ENCODE results near the gene KIF3C. TPM values are rescaled to one million over a fixed set of nuclear protein-coding genes. Genes with fewer than 3 reads are reported as not detected.
"Not testable (repeated sequence)": the region's sequence is repeated elsewhere in the genome, so short reads cannot be mapped to it uniquely, and the experiment has no call there.

The KIF3C gene
- polyA plus RNA-seq, 1 donor from 2014 or later: 53.6 TPM

DNA sequence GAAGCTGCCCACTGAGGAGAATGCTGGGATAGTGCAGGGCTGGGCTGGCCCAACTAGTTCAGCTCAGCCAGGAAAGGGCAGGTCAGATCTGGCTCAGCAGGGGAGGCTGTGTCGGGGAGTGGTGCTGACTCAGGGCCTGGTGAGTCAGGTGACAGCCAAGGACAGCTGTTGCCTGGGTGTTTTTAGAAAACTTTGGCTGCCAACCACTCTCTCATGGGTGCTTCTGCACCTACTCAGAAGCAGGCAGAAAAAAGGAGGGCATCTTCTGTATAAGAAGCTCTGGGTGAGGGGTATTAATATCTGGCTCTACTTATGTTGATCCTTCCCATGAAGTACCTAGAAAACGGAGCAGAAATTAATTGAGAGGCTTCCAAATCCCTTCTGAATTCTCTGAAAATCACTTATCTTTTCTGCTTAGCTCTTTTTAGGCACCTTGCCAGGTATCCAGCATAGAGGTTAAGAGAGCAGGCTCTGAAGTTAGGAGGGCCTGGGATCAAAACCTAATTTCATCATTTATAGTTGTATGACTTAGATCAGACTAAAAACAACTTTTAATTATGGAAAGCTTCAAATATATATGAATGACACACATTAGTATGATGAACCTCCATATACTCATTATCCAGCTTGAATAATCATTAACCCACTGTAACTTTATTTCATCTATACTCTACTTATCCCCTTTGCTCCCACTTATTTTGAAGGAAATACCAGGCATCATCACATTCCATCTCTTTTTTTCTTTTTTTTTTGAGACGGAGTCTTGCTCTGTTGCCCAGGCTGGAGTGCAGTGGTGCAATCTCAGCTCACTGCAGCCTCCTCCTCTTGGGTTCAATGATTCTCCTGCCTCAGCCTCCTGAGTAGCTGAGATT is 36.1 kb upstream of the KIF3C start:
- H3K4me2 ChIP-seq (ENCODE audit: low read length): no peak overlapping the region
- no peaks in the 10 kb centered on the region for H3K36me3 ChIP-seq (ENCODE audit: insufficient read depth, low read length)
- no peaks in the 10 kb centered on the region for H4K20me1 ChIP-seq (ENCODE audit: insufficient read depth)
- TF ChIP-seq TAF1 (IDR thresholded peaks at IDR 0.05; ENCODE audit: low read depth) (no peak), EZH2 (IDR thresholded peaks at IDR 0.05; ENCODE audit: borderline replicate concordance, insufficient read depth, low read length, poor library complexity, severe bottlenecking) (no peak), RAD21 (conservative IDR thresholded peaks at IDR 0.05) (no peak)
- TF ChIP-seq, protein P1, sequence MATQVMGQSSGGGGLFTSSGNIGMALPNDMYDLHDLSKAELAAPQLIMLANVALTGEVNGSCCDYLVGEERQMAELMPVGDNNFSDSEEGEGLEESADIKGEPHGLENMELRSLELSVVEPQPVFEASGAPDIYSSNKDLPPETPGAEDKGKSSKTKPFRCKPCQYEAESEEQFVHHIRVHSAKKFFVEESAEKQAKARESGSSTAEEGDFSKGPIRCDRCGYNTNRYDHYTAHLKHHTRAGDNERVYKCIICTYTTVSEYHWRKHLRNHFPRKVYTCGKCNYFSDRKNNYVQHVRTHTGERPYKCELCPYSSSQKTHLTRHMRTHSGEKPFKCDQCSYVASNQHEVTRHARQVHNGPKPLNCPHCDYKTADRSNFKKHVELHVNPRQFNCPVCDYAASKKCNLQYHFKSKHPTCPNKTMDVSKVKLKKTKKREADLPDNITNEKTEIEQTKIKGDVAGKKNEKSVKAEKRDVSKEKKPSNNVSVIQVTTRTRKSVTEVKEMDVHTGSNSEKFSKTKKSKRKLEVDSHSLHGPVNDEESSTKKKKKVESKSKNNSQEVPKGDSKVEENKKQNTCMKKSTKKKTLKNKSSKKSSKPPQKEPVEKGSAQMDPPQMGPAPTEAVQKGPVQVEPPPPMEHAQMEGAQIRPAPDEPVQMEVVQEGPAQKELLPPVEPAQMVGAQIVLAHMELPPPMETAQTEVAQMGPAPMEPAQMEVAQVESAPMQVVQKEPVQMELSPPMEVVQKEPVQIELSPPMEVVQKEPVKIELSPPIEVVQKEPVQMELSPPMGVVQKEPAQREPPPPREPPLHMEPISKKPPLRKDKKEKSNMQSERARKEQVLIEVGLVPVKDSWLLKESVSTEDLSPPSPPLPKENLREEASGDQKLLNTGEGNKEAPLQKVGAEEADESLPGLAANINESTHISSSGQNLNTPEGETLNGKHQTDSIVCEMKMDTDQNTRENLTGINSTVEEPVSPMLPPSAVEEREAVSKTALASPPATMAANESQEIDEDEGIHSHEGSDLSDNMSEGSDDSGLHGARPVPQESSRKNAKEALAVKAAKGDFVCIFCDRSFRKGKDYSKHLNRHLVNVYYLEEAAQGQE (IDR thresholded peaks at IDR 0.05; ENCODE audit: borderline replicate concordance): no peak
- H3K4me3 ChIP-seq (ENCODE audit: low read length): no peak overlapping the region
- no peaks in the 10 kb centered on the region for H3K27me3 ChIP-seq (ENCODE audit: insufficient read depth, low read depth, low read length)
- H3K9me3 ChIP-seq (ENCODE audit: low read length): no peaks in the 10 kb centered on the region
- no peak overlapping the region for H3K27ac ChIP-seq (ENCODE audit: low read length)
- no peak overlapping the region for H3K9ac ChIP-seq (ENCODE audit: low read length)
- H2AFZ ChIP-seq (ENCODE audit: low read depth, low read length): no peak overlapping the region
- no peaks in the 10 kb centered on the region for H3K79me2 ChIP-seq (replicated peaks; ENCODE audit: insufficient read depth, low read length)
- no peaks in the 10 kb centered on the region for H3K9me2 ChIP-seq (ENCODE audit: insufficient read depth, low read length)
- H3F3A ChIP-seq (ENCODE audit: insufficient read depth, low read length, poor library complexity, severe bottlenecking): no peaks in the 10 kb centered on the region

DNA sequence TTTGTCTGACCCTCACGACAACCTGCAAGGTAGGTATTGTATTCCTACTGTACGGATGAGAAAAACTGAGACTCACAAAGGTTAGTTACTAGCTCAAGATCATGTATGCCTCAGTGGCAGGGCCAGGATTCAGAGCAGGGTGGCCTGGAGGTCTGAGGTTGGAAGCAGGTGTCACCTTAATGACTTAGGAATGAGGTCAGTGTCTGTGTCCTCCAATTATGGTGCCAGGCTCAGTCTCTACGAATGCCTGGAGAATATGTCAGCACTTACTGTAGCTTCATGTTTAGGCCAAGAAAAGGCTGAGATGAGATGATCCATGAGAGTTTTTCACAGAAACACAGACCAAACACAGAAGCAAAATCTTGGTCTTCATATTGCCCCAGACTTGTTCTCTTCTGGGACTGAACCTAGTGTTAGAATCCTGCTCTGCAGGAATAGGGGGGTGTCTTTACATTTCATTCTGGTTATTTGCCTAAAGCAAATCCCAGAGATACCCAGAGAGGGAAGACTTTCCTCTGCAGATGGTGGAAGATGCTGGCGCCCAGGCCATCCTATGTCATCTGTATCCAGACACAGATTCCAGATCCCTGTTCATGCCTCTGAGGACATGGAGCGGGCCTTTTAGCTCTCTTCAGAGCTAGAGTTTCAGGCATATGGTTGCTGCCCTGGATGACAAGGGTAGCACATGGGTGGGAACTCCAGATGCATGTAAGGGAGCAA is 35.3 kb upstream of the KIF3C start:
- H3K4me2 ChIP-seq (ENCODE audit: low read length): no peak overlapping the region
- H3K27ac ChIP-seq (ENCODE audit: low read length): no peak overlapping the region
- no peak overlapping the region for H3K9ac ChIP-seq (ENCODE audit: low read length)
- H3K27me3 ChIP-seq (ENCODE audit: insufficient read depth, low read depth, low read length): no peaks in the 10 kb centered on the region
- no peaks in the 10 kb centered on the region for H3K36me3 ChIP-seq (ENCODE audit: insufficient read depth, low read length)
- no peak overlapping the region for H2AFZ ChIP-seq (ENCODE audit: low read depth, low read length)
- no peak for TF ChIP-seq EP300 (conservative IDR thresholded peaks at IDR 0.05; ENCODE audit: poor library complexity, severe bottlenecking)
- TF ChIP-seq SMC3 (conservative IDR thresholded peaks at IDR 0.05; ENCODE audit: poor library complexity): no peak
- no peak for TF ChIP-seq EZH2 (IDR thresholded peaks at IDR 0.05; ENCODE audit: borderline replicate concordance, insufficient read depth, low read length, poor library complexity, severe bottlenecking)
- TF ChIP-seq MXI1 (conservative IDR thresholded peaks at IDR 0.05; ENCODE audit: poor library complexity, severe bottlenecking): no peak
- no peak overlapping the region for H3K4me3 ChIP-seq (ENCODE audit: low read length)
- no peaks in the 10 kb centered on the region for H3K9me3 ChIP-seq (ENCODE audit: low read length)
- H3K9me2 ChIP-seq (ENCODE audit: insufficient read depth, low read length): no peaks in the 10 kb centered on the region
- no peaks in the 10 kb centered on the region for H3K79me2 ChIP-seq (replicated peaks; ENCODE audit: insufficient read depth, low read length)
- H3F3A ChIP-seq (ENCODE audit: insufficient read depth, low read length, poor library complexity, severe bottlenecking): no peaks in the 10 kb centered on the region
- no peaks in the 10 kb centered on the region for H4K20me1 ChIP-seq (ENCODE audit: insufficient read depth)

DNA sequence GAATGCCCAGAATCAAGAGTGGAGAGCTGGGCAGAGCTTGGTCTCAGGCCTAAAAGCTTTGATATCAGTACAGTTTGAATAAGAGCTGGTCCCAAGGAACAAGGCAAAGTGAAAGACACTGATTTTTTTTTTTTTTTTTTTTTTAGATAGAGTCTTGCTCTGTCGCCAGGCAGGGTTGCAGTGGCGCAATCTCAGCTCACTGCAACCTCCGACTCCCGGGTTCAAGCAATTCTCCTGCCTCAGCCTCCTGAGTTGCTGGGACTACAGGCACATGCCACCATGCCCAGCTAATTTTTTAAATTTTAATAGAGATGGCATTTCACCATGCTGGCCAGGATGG is 34.4 kb upstream of the KIF3C start:
- not testable (repeated sequence) for H3K9me2 ChIP-seq (ENCODE audit: insufficient read depth, low read length); H3K27ac ChIP-seq (ENCODE audit: low read length); H4K20me1 ChIP-seq (ENCODE audit: insufficient read depth); H3F3A ChIP-seq (ENCODE audit: insufficient read depth, low read length, poor library complexity, severe bottlenecking); H3K9me3 ChIP-seq (ENCODE audit: low read length); H3K9ac ChIP-seq (ENCODE audit: low read length); H3K4me2 ChIP-seq (ENCODE audit: low read length); H3K27me3 ChIP-seq (ENCODE audit: insufficient read depth, low read depth, low read length); H2AFZ ChIP-seq (ENCODE audit: low read depth, low read length); H3K36me3 ChIP-seq (ENCODE audit: insufficient read depth, low read length); H3K79me2 ChIP-seq (replicated peaks; ENCODE audit: insufficient read depth, low read length); H3K4me3 ChIP-seq (ENCODE audit: low read length)

All from neural cell (in vitro differentiated cells).